Measurements from ENCODE around the gene GALNT7. TPM values are rescaled to one million over a fixed set of nuclear protein-coding genes. Genes with fewer than 3 reads are reported as not detected.

The GALNT7 gene
- total RNA-seq, 1 donor from 2014 or later: 7.2 TPM

- intact Hi-C loops (cut with DNase I): no loop called here
- no peak for DNase-seq (ENCODE audit: low spot score)
Observed at GRCh38 chr4:173254646-173255045, 86.0 kb downstream of the GALNT7 start.

- DNase-seq (ENCODE audit: low spot score): no peak
- intact Hi-C loops (cut with DNase I): loop anchor here (2.0 kb wide), 1 partner anchor 244 kb away; no protein-coding TSS in a partner anchor
Observed at GRCh38 chr4:173256825-173257224, 88.2 kb downstream of the GALNT7 start.

GRCh38 chr4:173257732-173258717 lies 89.4 kb downstream of the GALNT7 start:
- intact Hi-C loops (cut with DNase I): loop anchor here (1.0 to 2.0 kb wide), 2 partner anchors 233 to 245 kb away; no protein-coding TSS in a partner anchor

GRCh38 chr4:173258866-173259265 lies 90.3 kb downstream of the GALNT7 start:
- DNase-seq (ENCODE audit: low spot score): no peak
- intact Hi-C loops (cut with DNase I): loop anchor here (1.0 kb wide), 1 partner anchor 234 kb away; no protein-coding TSS in a partner anchor

More at GRCh38 chr4:173257732-173258717, 89.4 kb downstream of the GALNT7 start:
- no peak for DNase-seq (ENCODE audit: low spot score)

GRCh38 chr4:173259310-173259709 lies 90.7 kb downstream of the GALNT7 start:
- intact Hi-C loops (cut with DNase I): no loop called here
- no peak for DNase-seq (ENCODE audit: low spot score)

GRCh38 chr4:173261052-173261451 lies 92.4 kb downstream of the GALNT7 start:
- intact Hi-C loops (cut with DNase I): no loop called here
- DNase-seq (ENCODE audit: low spot score): no peak

GRCh38 chr4:173262375-173262774 lies 93.8 kb downstream of the GALNT7 start:
- no peak for DNase-seq (ENCODE audit: low spot score)
- intact Hi-C loops (cut with DNase I): no loop called here

GRCh38 chr4:173264245-173264644 lies 95.6 kb downstream of the GALNT7 start:
- intact Hi-C loops (cut with DNase I): no loop called here
- no peak for DNase-seq (ENCODE audit: low spot score)

- intact Hi-C loops (cut with DNase I): no loop called here
- DNase-seq (ENCODE audit: low spot score): no peak
Observed at GRCh38 chr4:173264684-173265185, 96.1 kb downstream of the GALNT7 start.

GRCh38 chr4:173265751-173266150 lies 97.1 kb downstream of the GALNT7 start:
- DNase-seq (ENCODE audit: low spot score): no peak
- intact Hi-C loops (cut with DNase I): no loop called here

- intact Hi-C loops (cut with DNase I): no loop called here
- DNase-seq (ENCODE audit: low spot score): no peak
Observed at GRCh38 chr4:173267711-173268110, 99.1 kb downstream of the GALNT7 start.

- DNase-seq (ENCODE audit: low spot score): no peak
- intact Hi-C loops (cut with DNase I): no loop called here
Observed at GRCh38 chr4:173269280-173269679, 100.7 kb downstream of the GALNT7 start.

- no peak for DNase-seq (ENCODE audit: low spot score)
- intact Hi-C loops (cut with DNase I): no loop called here
Observed at GRCh38 chr4:173270312-173271027, 101.9 kb downstream of the GALNT7 start.

GRCh38 chr4:173272314-173272713 lies 103.7 kb downstream of the GALNT7 start:
- DNase-seq (ENCODE audit: low spot score): no peak
- intact Hi-C loops (cut with DNase I): no loop called here

- intact Hi-C loops (cut with DNase I): no loop called here
- no peak for DNase-seq (ENCODE audit: low spot score)
Observed at GRCh38 chr4:173272996-173273395, 104.4 kb downstream of the GALNT7 start.

- intact Hi-C loops (cut with DNase I): no loop called here
- no peak for DNase-seq (ENCODE audit: low spot score)
Observed at GRCh38 chr4:173273941-173274340, 105.3 kb downstream of the GALNT7 start.

GRCh38 chr4:173274744-173275143 lies 106.1 kb downstream of the GALNT7 start:
- no peak for DNase-seq (ENCODE audit: low spot score)
- intact Hi-C loops (cut with DNase I): no loop called here

- intact Hi-C loops (cut with DNase I): no loop called here
- DNase-seq (ENCODE audit: low spot score): no peak
Observed at GRCh38 chr4:173275150-173275549, 106.5 kb downstream of the GALNT7 start.

GRCh38 chr4:173277340-173277739 lies 108.7 kb downstream of the GALNT7 start:
- DNase-seq (ENCODE audit: low spot score): no peak
- intact Hi-C loops (cut with DNase I): no loop called here

GRCh38 chr4:173280998-173281397 lies 112.4 kb downstream of the GALNT7 start:
- intact Hi-C loops (cut with DNase I): no loop called here
- no peak for DNase-seq (ENCODE audit: low spot score)

Measured in cardiac septum (tissue), 1 donor.